Left colon (tissue), 2 donors: Measurements from ENCODE around the gene FRYL. TPM values are rescaled to one million over a fixed set of nuclear protein-coding genes. Genes with fewer than 3 reads are reported as not detected.
A peak's percentile ranks its signal among the peaks of the same experiment; 100 is the strongest.

ENCODE experiments used
- ATAC-seq: fragments of 200-7000 bp; cut with Tn5 transposase; one replicate; pipeline ENCODE4 v1.9.1; 2020; ENCODE audit warnings: mild to moderate bottlenecking, moderate library complexity
- DNase-seq, 2 donors: peaks; one replicate each; pipeline ENCODE4 v3.0.0-alpha.2; 2020
- intact Hi-C, 2 donors: fragments of 100-400 bp; cut with DNase I in 1 of 2; cut with micrococcal nuclease in 1 of 2; formaldehyde crosslinking; loops; one replicate each; pipeline versions ENCODE4 v1.11.2 to v1.14.0; 2022; cut with DNase I, micrococcal nuclease
- total RNA-seq, 2 donors: library from RNA; stranded (reverse); fragmentation: NEBNext Ultra II Directional; extraction: Animal tissue kit (Norgen Biotek cat#: 25700); gene quantifications; one replicate each; pipeline ENCODE4 v1.2.1, GENCODE V29; 2021
- donor health status: DM: no; HTN: no; CAD: no.
- donor health status: DM: yes; HTN: yes; CAD: no.

The FRYL gene
- total RNA-seq, 2 donors from 2014 or later, result 288 to 437 TPM

GRCh38 chr4:48602763-48603162 is 177.3 kb downstream of the FRYL start:
- DNase-seq (no peak), ATAC-seq (peak; percentile 58)
- intact Hi-C loops, result no loop called here

- ATAC-seq, result no peak
- intact Hi-C loops, result no loop called here
- DNase-seq, result no peak
Observed at GRCh38 chr4:48602222-48602621, 177.9 kb downstream of the FRYL start.

- ATAC-seq, result no peak
Observed at GRCh38 chr4:48596336-48596735, 183.7 kb downstream of the FRYL start.

GRCh38 chr4:48594180-48594579 is 185.9 kb downstream of the FRYL start:
- intact Hi-C loops, result no loop called here
- DNase-seq, result no peak
- no peak for ATAC-seq

More at GRCh38 chr4:48596336-48596735, 183.7 kb downstream of the FRYL start:
- intact Hi-C loops, result no loop called here
- no peak for DNase-seq

- no peak for ATAC-seq
- intact Hi-C loops, result no loop called here
- no peak for DNase-seq
Observed at GRCh38 chr4:48591372-48591771, 188.7 kb downstream of the FRYL start.

- DNase-seq (no peak), ATAC-seq (peak; percentile 56)
- intact Hi-C loops, result no loop called here
Observed at GRCh38 chr4:48590884-48591283, 189.2 kb downstream of the FRYL start.

GRCh38 chr4:48589098-48589445 is 191.0 kb downstream of the FRYL start:
- no peak for DNase-seq
- ATAC-seq, result peak; percentile 23
- intact Hi-C loops, result loop anchor here in 1 of 2 donors (10.0 kb wide), 1 partner anchor 86 kb away; no protein-coding TSS in a partner anchor

- DNase-seq (no peak), ATAC-seq (peak; percentile 74)
- intact Hi-C loops, result loop anchor here in 1 of 2 donors (10.0 kb wide), 1 partner anchor 86 kb away; no protein-coding TSS in a partner anchor
Observed at GRCh38 chr4:48588230-48589097, 191.6 kb downstream of the FRYL start.

- ATAC-seq, result no peak
- intact Hi-C loops, result loop anchor here in 1 of 2 donors (10.0 kb wide), 1 partner anchor 89 kb away; no protein-coding TSS in a partner anchor
- DNase-seq, result no peak
Observed at GRCh38 chr4:48585401-48585800, 194.7 kb downstream of the FRYL start.

GRCh38 chr4:48578132-48578968 is 201.7 kb downstream of the FRYL start:
- intact Hi-C loops, result loop anchor here in 1 of 2 donors (5.0 kb wide), 1 partner anchor 384 kb away; no protein-coding TSS in a partner anchor
- DNase-seq (peak in 1 of 2 donors; percentile 62), ATAC-seq (peak; percentile 89)

- DNase-seq, result no peak
- ATAC-seq, result no peak
- intact Hi-C loops, result loop anchor here in 1 of 2 donors (5.0 kb wide), 1 partner anchor 386 kb away; no protein-coding TSS in a partner anchor
Observed at GRCh38 chr4:48575964-48576363, 204.1 kb downstream of the FRYL start.

- intact Hi-C loops, result no loop called here
- ATAC-seq (no peak), DNase-seq (no peak)
Observed at GRCh38 chr4:48571471-48571870, 208.6 kb downstream of the FRYL start.

GRCh38 chr4:48570646-48571220 is 209.3 kb downstream of the FRYL start:
- peak; percentile 15 for ATAC-seq
- intact Hi-C loops, result no loop called here
- no peak for DNase-seq

GRCh38 chr4:48566034-48566384 is 214.1 kb downstream of the FRYL start:
- no peak for DNase-seq
- ATAC-seq, result no peak
- intact Hi-C loops, result no loop called here

- DNase-seq, result no peak
- intact Hi-C loops, result no loop called here
- ATAC-seq, result peak; percentile 16
Observed at GRCh38 chr4:48565362-48566033, 214.6 kb downstream of the FRYL start.

- no peak for ATAC-seq
- no peak for DNase-seq
- intact Hi-C loops, result no loop called here
Observed at GRCh38 chr4:48564151-48564550, 215.9 kb downstream of the FRYL start.

- DNase-seq (no peak), ATAC-seq (no peak)
- intact Hi-C loops, result no loop called here
Observed at GRCh38 chr4:48558819-48559218, 221.3 kb downstream of the FRYL start.

GRCh38 chr4:48558026-48558425 is 222.1 kb downstream of the FRYL start:
- intact Hi-C loops, result no loop called here
- DNase-seq (no peak), ATAC-seq (no peak)

GRCh38 chr4:48557478-48557877 is 222.6 kb downstream of the FRYL start:
- ATAC-seq, result no peak
- intact Hi-C loops, result no loop called here
- no peak for DNase-seq
